B cell (primary cell): Measurements from ENCODE around the gene OTX2.

Experiments
- CTCF ChIP-seq: fragments of 200-600 bp; IDR thresholded peaks from one replicate; pipeline ENCODE4 v1.8.0; 2022; ENCODE audit warnings: antibody characterized with exemption, mild to moderate bottlenecking
- EZH2 ChIP-seq: IDR thresholded peaks from 2 replicates; pipeline ENCODE4 v1.6.1; 2012; ENCODE audit warnings: borderline replicate concordance, low read depth, mild to moderate bottlenecking, moderate library complexity, low read length; ENCODE audit not compliant: insufficient read depth, poor library complexity, severe bottlenecking

- TF ChIP-seq CTCF (no peak), EZH2 (no peak)
Measured at GRCh38 chr14:56815745-56816144, 5.5 kb upstream of the OTX2 start.
